ENCODE measurements around the gene GADD45GIP1. TPM values are rescaled to one million over a fixed set of nuclear protein-coding genes. Genes with fewer than 3 reads are reported as not detected.

GADD45GIP1 gene
- total RNA-seq, 1 experiment from 2014 or later, result 47.5 TPM

DNA sequence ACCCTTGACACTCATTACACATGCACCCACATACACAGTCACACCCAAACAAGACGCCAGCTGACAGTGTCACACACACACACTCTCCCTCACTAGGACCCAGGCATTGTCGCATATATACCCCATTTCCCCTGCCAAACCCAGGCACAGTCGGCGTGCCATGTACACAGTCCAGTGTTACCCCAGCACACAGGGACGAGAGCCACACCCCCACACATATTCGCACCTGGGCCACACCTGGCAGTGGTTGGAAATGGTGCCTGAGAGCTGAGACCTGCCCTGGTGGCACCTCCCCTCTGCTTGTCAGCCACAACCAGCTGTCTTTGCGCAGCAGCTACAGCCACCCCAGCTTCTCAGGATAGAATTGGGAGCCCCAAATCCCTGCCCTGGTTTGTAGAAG is 47.2 kb upstream of the GADD45GIP1 start:
- Mint-ChIP-seq H3K9me3 (ENCODE audit: unreplicated experiment) (no peaks in the 10 kb centered on the region), H3K27me3 (ENCODE audit: insufficient read depth, unreplicated experiment) (no peaks in the 10 kb centered on the region), H3K4me1 (ENCODE audit: insufficient read depth, unreplicated experiment) (no peaks in the 10 kb centered on the region), H3K4me3 (ENCODE audit: unreplicated experiment) (no peak overlapping the region), H3K36me3 (ENCODE audit: insufficient read depth, unreplicated experiment) (peaks cover 11% of the 10 kb centered on the region), H3K27ac (ENCODE audit: low read depth, unreplicated experiment) (no peak overlapping the region)
- intact Hi-C loops (cut with micrococcal nuclease), result no loop called here
- ChIA-PET POLR2A (interaction anchor here (0.6 to 1.8 kb wide), 3 partner anchors 10 to 28 kb away, joined by 4 to 7 read pairs (median 7); no protein-coding TSS in a partner anchor), CTCF (interaction anchor here (0.6 to 3.3 kb wide), 5 partner anchors 13 to 57 kb away, joined by 3 to 16 read pairs (median 3); no protein-coding TSS in a partner anchor)
- TF ChIP-seq, protein P1, sequence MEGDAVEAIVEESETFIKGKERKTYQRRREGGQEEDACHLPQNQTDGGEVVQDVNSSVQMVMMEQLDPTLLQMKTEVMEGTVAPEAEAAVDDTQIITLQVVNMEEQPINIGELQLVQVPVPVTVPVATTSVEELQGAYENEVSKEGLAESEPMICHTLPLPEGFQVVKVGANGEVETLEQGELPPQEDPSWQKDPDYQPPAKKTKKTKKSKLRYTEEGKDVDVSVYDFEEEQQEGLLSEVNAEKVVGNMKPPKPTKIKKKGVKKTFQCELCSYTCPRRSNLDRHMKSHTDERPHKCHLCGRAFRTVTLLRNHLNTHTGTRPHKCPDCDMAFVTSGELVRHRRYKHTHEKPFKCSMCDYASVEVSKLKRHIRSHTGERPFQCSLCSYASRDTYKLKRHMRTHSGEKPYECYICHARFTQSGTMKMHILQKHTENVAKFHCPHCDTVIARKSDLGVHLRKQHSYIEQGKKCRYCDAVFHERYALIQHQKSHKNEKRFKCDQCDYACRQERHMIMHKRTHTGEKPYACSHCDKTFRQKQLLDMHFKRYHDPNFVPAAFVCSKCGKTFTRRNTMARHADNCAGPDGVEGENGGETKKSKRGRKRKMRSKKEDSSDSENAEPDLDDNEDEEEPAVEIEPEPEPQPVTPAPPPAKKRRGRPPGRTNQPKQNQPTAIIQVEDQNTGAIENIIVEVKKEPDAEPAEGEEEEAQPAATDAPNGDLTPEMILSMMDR (IDR thresholded peaks at IDR 0.05; ENCODE audit: unreplicated experiment), result no peak
- DNase-seq (ENCODE audit: unreplicated experiment), result no peak
- no TSS peak for BruUV-seq (replicated peaks)

DNA sequence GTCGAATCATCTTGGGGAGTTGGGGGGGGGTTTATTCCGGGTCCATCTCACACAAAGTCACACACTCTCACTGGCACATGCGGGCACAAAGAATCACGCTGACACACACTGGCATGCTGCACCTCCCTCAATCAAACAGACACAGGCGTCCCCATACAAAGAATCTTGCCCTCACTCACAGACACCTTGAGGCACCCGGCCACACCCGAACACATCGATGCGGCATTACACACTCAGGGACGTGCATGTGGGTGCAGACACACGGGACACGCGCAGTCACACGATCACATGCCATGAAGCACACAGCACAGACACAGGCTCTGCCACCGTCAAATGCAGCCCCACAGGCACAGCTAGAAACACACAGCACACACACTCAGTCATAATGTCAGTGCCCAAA is 46.1 kb upstream of the GADD45GIP1 start:
- POLR2A ChIA-PET, result interaction anchor here (1.0 kb wide), 1 partner anchor 20 kb away, joined by 4 read pairs; no protein-coding TSS in a partner anchor

DNA sequence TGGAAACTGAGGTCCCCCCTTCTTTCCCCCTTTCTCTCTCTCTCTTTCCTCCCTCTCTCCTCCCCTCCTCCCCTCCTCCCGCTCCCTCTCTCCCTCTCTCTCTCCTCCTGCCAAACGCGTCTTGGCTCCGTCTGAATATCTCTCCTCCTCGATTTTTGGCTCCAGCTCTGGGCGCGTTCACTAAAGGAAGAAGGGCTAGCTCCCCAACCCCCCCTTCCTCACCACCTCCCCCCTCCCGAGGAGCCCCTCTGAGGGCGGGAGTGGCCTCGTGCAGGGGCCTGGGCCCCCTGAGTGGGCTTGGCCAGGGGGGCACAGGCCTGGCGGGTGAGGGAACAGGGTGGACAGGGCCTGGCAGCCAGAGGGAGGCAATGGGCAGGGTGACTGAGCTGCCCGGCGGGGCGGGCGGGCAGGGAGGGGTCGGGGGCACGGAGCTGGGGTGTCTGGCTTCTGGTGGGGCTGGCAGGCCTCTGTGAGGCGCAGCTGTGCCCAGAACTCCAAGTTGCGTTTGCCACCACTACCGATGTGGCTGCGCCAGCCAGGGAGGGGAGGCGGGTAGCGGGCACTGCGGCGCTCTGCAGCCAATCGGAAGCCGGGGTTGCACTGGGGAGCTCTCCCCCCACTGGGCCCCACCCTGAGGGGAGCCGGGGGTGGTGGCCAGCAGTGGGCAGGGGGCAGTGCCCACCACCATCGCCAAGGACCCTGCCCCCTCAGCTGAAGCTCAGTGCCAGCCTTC is 45.3 kb upstream of the GADD45GIP1 start:
- no peaks in the 10 kb centered on the region for H3K27me3 Mint-ChIP-seq (ENCODE audit: insufficient read depth, unreplicated experiment)
- ChIA-PET CTCF (interaction anchor here (0.6 to 2.1 kb wide), 4 partner anchors 37 to 250 kb away, joined by 3 to 10 read pairs (median 6); no protein-coding TSS in a partner anchor), POLR2A (interaction anchor here (0.6 to 1.0 kb wide), 2 partner anchors 21 to 81 kb away, joined by 3 to 4 read pairs; no protein-coding TSS in a partner anchor)
- BruUV-seq (replicated peaks), result no TSS peak
- H3K27ac Mint-ChIP-seq (ENCODE audit: low read depth, unreplicated experiment), result no peak overlapping the region
- TF ChIP-seq, protein P1 (IDR thresholded peaks at IDR 0.05; ENCODE audit: unreplicated experiment), result no peak
- H3K4me3 Mint-ChIP-seq (ENCODE audit: unreplicated experiment), result no peak overlapping the region
- no peaks in the 10 kb centered on the region for H3K4me1 Mint-ChIP-seq (ENCODE audit: insufficient read depth, unreplicated experiment)
- no peak for DNase-seq (ENCODE audit: unreplicated experiment)
- H3K9me3 Mint-ChIP-seq (ENCODE audit: unreplicated experiment), result no peaks in the 10 kb centered on the region
- intact Hi-C loops (cut with micrococcal nuclease), result no loop called here
- H3K36me3 Mint-ChIP-seq (ENCODE audit: insufficient read depth, unreplicated experiment), result peaks cover 16% of the 10 kb centered on the region

More for the DNA sequence above, 46.1 kb upstream of the GADD45GIP1 start:
- Mint-ChIP-seq H3K4me3 (ENCODE audit: unreplicated experiment) (no peak overlapping the region), H3K9me3 (ENCODE audit: unreplicated experiment) (no peaks in the 10 kb centered on the region), H3K4me1 (ENCODE audit: insufficient read depth, unreplicated experiment) (no peaks in the 10 kb centered on the region), H3K27me3 (ENCODE audit: insufficient read depth, unreplicated experiment) (no peaks in the 10 kb centered on the region), H3K27ac (ENCODE audit: low read depth, unreplicated experiment) (no peak overlapping the region), H3K36me3 (ENCODE audit: insufficient read depth, unreplicated experiment) (peaks cover 12% of the 10 kb centered on the region)
- intact Hi-C loops (cut with micrococcal nuclease), result no loop called here
- CTCF ChIA-PET, result interaction anchor here (0.6 to 2.1 kb wide), 5 partner anchors 14 to 155 kb away, joined by 3 to 10 read pairs (median 3); partner anchors contain the start of gene NACC1
- DNase-seq (ENCODE audit: unreplicated experiment), result no peak
- TF ChIP-seq, protein P1 (IDR thresholded peaks at IDR 0.05; ENCODE audit: unreplicated experiment), result no peak
- no TSS peak for BruUV-seq (replicated peaks)

DNA sequence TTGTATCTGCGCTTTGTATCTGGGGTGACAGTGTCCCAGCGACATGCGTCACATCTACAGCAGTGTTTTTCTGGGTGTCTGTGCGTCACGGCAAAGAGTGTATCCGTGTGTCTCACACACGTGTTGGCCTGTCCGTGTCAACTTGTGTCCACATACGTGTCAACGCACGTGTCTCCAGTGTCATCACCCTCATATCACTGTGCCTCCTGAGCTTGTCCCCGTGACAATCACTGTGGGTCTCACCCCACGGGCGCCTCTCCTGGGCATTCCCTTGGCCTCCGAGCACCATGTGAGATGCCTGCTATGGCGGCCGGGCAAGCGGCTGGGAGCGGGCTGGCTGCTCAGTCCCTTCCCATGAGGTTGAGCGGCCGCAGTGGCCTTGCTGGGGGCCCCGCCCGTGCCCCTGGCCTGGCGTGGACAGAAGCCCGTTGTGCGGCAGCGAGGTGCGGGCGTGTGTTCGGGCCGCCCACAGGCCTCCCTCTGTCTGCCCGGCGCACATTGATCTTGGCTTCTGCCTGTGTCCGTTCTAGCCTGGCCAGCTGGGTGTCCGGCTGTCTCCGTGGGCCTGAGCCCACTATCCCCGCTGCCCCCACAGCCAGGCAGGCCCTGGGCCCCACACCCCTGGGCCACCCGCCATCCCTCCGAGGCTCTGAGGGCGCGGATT is 44.6 kb upstream of the GADD45GIP1 start:
- H3K36me3 Mint-ChIP-seq (ENCODE audit: insufficient read depth, unreplicated experiment), result peaks cover 16% of the 10 kb centered on the region
- no TSS peak for BruUV-seq (replicated peaks)
- H3K9me3 Mint-ChIP-seq (ENCODE audit: unreplicated experiment), result no peaks in the 10 kb centered on the region
- no peak overlapping the region for H3K4me3 Mint-ChIP-seq (ENCODE audit: unreplicated experiment)
- TF ChIP-seq, protein P1 (IDR thresholded peaks at IDR 0.05; ENCODE audit: unreplicated experiment), result no peak
- intact Hi-C loops (cut with micrococcal nuclease), result no loop called here
- no peak for DNase-seq (ENCODE audit: unreplicated experiment)
- no peaks in the 10 kb centered on the region for H3K27me3 Mint-ChIP-seq (ENCODE audit: insufficient read depth, unreplicated experiment)
- CTCF ChIA-PET, result interaction anchor here (1.7 kb wide), 1 partner anchor 36 kb away, joined by 8 read pairs; no protein-coding TSS in a partner anchor
- H3K27ac Mint-ChIP-seq (ENCODE audit: low read depth, unreplicated experiment), result no peak overlapping the region
- H3K4me1 Mint-ChIP-seq (ENCODE audit: insufficient read depth, unreplicated experiment), result peaks cover 4% of the 10 kb centered on the region
- POLR2A ChIA-PET, result interaction anchor here (0.6 to 1.0 kb wide), 2 partner anchors 22 to 82 kb away, joined by 3 to 4 read pairs; no protein-coding TSS in a partner anchor
